Measurements from ENCODE around the gene SRD5A1. TPM values are rescaled to one million over a fixed set of nuclear protein-coding genes. Genes with fewer than 3 reads are reported as not detected.

The SRD5A1 gene
- total RNA-seq, 1 experiment from 2014 or later = 29.9 TPM

- Histone ChIP-seq H2BK12ac (ENCODE audit: insufficient read length, low read depth, low read length) (no peak overlapping the region), H4K91ac (ENCODE audit: insufficient read length, low read depth, low read length) (no peak overlapping the region), H2BK120ac (ENCODE audit: low read depth, low read length, poor library complexity, severe bottlenecking) (no peak overlapping the region), H3K23ac (ENCODE audit: insufficient read length, low read depth, low read length) (no peak overlapping the region), H2AK5ac (ENCODE audit: insufficient read length, low read length) (no peak overlapping the region), H3K4ac (ENCODE audit: low read depth, low read length) (no peak overlapping the region), H3T11ph (ENCODE audit: low read length) (no peak overlapping the region), H3K27ac (ENCODE audit: insufficient read length, low read depth, low read length) (no peak overlapping the region), H3K79me2 (ENCODE audit: insufficient read depth, low read length) (no peaks in the 10 kb centered on the region), H4K8ac (replicated peaks; ENCODE audit: insufficient read length, low read depth, low read length) (no peak overlapping the region), H3K18ac (ENCODE audit: insufficient read length, low read depth, low read length) (no peak overlapping the region), H3K56ac (ENCODE audit: insufficient read length, low read depth, low read length) (no peak overlapping the region), H2BK15ac (ENCODE audit: low read depth, low read length) (no peak overlapping the region), H3K9me3 (ENCODE audit: control insufficient read depth, low read depth, low read length) (no peaks in the 10 kb centered on the region), H4K5ac (ENCODE audit: insufficient read length, low read depth, low read length) (no peak overlapping the region), H2AFZ (ENCODE audit: low read length) (no peak overlapping the region), H3K4me1 (ENCODE audit: insufficient read depth, low read length) (no peaks in the 10 kb centered on the region; the same call in 1 of the 2 replicates), H3K9ac (ENCODE audit: extremely low read depth, insufficient read length, low read length) (no peak overlapping the region), H3K79me1 (ENCODE audit: insufficient read depth, low read depth, low read length, poor library complexity, severe bottlenecking) (no peaks in the 10 kb centered on the region), H2BK5ac (ENCODE audit: insufficient read length, low read length) (no peak overlapping the region), H3K23me2 (ENCODE audit: insufficient read length, low read depth, low read length, poor library complexity, severe bottlenecking) (no peaks in the 10 kb centered on the region), H3K14ac (ENCODE audit: insufficient read depth, low read length) (no peak overlapping the region), H3K27me3 (ENCODE audit: insufficient read depth, low read length) (no peaks in the 10 kb centered on the region), H4K20me1 (ENCODE audit: control insufficient read depth, insufficient read depth, insufficient read length) (no peaks in the 10 kb centered on the region), H3K4me2 (ENCODE audit: insufficient read depth, insufficient read length, low read length) (no peak overlapping the region), H2BK20ac (ENCODE audit: low read depth, low read length, poor library complexity, severe bottlenecking) (no peak overlapping the region)
- WGBS (ENCODE audit: extremely low coverage, insufficient read length, low lambda C conversion rate) = no CpG with 5 or more reads among the region's 10 CpGs
- Mint-ChIP-seq H3K4me3 (peak overlapping the region in 1 of 2 experiments; percentile 16; a peak in 1 of 5 replicates), H3K9me3 (no peaks in the 10 kb centered on the region), H3K27me3 (ENCODE audit: low read depth) (no peaks in the 10 kb centered on the region), H3K36me3 (ENCODE audit: insufficient read depth in 1 of 3, low read depth in 3 of 3) (peaks cover 0 to 13% (median 5%) of the 10 kb centered on the region in 3 experiments; a peak in 5 of 7 replicates), H3K4me1 (peaks cover 23 to 26% of the 10 kb centered on the region in 2 experiments), H3K27ac (no peak overlapping the region)
- peak; percentile 53 for DNase-seq
- no peak for TF ChIP-seq CTCF (conservative IDR thresholded peaks at IDR 0.05)
Measured at GRCh38 chr5:6649186-6649585, 15.9 kb downstream of the SRD5A1 start.

Measured in H9 (cell line).